ENCODE results near the gene CNTNAP2.

- TF ChIP-seq CTCF (IDR thresholded peaks at IDR 0.05 in 4 of 5, conservative IDR thresholded peaks at IDR 0.05 in 1 of 5) (no peak), POLR2A (IDR thresholded peaks at IDR 0.05) (no peak)
Measured at GRCh38 chr7:146136357-146136875, 19.8 kb downstream of the CNTNAP2 start.

Measured in gastrocnemius medialis (tissue), 4 donors.